Left hindlimb (tissue), 1 donor: Measurements from ENCODE around the gene TTC21A.

Experiments
- DNase-seq: peaks from one replicate; pipeline ENCODE4 v3.0.0-alpha.2; 2018

TTC21A gene

DNA sequence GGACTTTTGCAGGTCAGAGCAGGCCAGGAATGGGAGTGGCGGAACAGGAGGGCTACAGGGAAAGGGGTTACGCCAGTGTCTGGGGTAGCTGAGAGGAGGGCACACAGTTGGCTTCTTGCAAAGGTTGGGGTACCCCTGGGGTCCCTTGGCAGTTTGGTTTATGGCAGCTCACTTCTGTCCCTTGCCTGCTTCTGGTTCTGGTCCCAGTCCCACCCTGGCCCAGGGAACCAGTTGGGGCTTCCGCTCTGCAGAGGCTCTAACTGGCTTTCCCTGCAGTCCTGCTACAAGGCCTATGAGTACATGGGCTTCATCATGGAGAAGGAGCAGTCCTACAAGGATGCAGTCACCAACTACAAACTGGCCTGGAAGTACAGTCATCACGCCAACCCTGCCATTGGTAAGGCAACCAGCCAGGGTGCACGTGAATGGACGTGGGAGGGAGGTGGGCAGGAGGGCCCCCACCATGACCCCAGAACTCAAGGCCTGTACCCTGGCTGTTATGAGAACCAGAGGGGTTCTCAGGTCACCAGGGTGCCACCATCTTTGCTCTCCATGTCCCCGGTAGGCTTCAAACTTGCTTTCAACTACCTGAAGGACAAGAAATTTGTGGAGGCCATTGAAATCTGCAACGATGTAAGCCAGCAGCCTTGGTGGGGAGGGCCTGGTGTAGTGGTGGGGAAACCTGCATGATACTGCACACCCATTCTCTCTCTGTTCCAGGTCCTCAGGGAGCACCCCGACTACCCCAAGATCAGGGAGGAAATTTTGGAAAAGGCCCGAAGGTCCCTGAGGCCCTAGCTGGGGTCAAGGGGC lies 30.7 kb downstream of the TTC21A start:
- DNase-seq: no peak

GRCh38 chr3:39138804-39139415 lies 31.4 kb downstream of the TTC21A start:
- DNase-seq: peak; percentile 81

DNA sequence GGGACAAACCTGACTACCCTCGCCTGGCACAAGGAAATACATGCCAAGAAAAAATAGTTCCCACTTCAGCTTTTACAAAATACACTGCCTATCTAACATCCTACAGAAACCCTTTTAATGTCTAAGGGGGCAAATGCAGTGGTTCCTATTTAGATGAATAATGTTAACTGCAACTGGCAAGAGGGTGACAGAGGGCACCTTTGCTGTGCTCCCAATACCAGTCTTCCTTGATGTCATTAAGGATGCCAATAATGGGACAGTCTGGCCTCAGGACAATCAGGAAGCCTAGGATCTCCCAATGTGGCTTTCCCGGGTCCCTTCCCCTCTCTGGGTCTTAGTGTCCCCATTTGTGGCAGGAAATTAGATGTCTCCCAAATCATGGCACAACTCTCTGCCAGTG lies 32.0 kb downstream of the TTC21A start:
- DNase-seq: no peak

GRCh38 chr3:39140341-39140971 lies 33.0 kb downstream of the TTC21A start:
- DNase-seq: no peak

DNA sequence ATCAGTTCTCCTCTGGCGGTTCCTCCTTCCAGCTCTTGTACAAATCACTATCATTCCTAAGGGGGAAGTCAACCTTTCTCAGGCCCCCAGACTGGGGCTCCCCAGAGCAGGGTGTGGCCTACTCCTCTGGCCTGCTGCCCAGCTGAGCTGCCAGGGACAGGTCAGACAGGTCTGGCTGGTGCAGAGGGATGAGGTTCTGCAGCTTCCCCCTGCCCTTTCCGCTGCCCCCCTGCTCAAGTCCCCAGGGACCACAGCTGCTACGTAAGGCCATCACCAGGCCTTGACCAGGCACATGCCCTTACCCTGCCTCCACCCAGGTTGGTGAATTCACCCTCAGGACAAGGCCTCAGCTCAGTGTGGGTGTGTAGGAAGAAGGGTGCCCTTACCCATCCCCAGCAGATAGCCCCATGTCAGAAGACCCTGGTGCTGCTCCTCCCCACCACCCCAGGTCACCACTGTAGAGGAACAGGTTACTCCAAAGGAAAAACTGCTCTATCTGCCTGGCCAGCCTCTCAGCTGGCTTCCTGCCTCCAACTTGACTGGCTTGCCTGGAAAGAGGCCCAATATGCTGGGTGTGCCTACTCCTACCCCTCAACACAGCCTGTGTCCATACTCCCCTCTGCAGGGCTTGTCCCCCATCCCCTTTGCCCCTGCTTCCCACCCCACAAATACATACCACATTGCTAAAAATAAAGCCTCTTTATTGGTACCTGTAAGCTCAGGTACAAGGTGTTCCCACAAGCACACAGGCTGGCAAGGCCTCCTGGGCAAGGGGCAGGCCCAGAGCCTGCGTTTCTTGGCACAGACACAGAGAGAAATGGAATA lies 33.9 kb downstream of the TTC21A start:
- no peak for DNase-seq

DNA sequence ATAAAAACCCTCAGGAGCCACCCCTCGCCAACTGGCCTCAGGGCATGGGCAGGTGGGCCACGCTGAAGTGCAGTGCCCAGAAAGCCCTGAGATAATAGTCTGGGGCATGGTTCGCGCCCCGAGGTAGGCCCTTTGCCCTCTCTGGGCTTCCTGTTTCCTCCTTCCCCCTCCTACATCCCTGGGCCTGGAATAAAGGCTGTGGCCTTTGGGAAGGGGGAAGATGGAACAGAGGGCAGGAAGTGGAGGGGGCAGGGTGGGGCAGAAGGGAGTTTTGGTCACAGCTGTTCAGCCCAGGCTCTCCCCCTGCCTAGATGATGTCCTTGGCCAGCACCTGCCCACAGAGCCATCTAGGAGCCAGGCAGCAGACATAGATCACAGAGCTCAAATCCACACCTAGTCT lies 34.6 kb downstream of the TTC21A start:
- no peak for DNase-seq

DNA sequence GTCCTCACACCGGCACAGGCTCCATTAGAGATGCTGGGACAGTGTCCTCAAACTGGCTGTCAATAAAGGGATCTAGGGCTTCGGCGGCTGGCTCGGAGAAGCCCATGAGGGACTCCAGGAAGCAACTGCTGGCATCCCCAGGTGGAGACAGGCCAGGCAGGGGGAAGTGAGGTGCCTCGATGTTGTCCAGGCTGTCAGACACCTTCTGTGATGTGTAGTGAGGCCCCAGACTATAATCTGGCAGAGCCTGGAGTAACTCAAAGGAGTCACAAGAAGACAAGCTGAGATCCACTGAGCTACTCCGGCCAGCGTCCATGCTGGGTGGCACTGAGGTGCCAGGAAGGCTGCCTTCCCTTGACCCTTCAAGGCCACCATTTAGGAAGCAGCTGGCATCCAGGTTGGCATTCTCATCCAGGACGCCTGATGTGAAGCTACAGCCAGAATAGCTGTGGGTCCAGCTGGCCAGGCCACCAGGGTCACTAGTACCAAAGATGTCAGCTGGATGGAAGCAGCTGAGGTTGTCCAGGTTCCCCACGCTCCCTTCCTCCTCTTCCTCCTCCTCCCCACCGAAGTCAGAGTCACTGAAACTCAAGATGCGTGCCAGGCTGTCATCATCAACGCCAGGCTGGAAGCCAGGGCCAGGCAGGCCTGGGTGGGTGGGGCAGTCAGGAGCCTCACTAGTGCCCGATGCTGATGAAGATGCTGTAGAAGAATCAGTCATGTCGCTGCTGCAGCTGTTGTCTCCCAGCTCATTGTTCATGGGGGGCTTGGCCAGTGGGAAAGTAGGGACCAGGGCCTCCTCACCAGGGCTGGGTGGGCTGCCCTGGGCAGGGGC lies 35.8 kb downstream of the TTC21A start:
- DNase-seq: no peak

GRCh38 chr3:39144095-39144747 lies 36.7 kb downstream of the TTC21A start:
- no peak for DNase-seq

DNA sequence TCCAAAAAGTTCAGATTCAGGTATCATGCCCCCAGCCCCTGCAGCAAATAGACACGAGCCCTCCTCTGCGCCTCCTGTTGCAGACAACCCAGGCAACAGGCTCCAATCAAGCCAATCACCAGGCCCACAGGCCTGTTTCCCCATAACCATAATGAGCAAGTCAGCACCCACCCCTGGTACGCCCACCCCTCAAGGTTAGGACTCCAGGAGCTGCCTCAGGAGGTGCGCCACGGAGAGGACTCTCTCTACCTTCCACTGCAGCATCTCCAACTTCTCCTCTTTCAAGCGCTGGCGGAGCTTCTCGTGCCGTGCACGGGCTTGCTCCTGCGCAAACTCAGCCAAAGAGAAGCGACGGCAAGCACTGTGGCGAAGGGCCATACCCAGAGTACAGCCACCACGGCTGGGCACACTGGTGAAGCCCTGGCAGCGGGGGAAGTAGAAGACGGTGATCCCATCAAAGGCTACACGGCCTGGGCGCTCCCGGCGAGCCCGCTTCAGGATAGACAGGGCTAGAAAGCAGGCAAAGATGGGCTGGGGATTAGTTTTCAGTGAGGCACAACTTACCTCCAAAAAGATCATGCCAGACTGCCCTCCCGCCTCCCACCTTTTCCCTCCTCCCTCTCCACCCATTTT lies 37.4 kb downstream of the TTC21A start:
- DNase-seq: no peak

DNA sequence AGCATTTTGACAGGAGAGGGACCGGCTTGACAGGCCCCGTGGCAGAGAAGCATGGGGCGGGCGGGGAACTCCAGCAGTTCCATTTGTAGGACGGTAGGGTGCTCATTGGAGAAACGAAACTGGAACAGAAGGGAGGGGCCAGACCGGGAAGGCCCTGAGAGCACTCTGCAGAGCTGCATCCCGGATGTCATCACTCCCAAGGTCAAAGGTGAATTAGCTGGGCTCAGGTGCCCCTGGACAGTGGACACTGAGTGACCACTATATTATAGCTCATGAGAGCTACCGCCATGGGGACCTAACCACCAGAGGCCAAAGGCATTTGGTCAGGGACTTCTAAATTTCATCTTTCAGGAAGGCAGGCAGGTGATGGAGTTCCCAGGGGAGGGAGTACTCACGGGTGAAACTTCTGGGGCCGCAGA lies 38.6 kb downstream of the TTC21A start:
- DNase-seq: no peak

DNA sequence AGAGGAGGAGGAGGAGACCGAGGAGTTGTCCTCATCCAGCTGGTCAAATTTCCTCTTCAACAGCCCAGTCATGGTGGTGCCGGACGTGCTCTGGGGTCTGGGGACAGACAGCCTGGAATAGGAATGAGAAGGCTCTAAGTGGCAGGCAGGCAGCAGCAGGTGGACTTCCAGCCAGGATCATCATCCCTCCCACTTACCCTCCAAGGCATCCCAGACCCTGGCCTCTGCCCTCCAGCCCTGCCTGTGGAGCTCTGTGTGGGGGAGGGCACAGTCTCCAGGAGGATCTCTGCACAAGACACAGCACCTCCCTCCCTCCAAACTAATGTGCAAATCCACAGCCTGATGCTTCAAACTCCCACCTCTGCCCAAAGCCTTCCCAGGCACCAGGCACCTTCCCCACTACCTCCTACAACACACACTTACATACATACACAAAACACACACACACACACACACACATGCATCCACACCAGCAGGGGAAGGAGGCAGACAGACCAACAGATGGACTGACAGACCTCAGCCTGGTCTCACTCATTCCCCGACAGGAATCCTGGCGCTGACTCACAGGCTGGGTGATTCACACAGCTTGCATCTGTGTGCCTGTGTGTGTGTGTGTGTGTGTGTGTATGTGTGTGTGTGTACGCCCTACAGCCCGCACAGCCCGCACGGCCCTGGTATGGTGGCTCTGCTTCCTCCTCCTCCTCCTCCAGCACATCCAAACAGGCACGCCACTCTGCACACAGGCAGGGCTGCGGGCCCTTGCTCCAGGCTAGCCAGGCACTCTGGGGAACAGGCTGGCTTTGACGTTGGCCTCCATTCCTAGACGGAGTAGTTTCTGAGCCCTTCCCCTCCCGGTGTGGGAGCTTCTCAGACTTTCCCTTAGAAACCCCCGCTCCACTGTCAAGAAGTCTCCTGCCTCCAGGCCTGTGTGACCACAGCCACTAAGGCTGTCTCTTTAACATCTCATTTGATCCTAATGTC lies 39.4 kb downstream of the TTC21A start:
- peak; percentile 85 for DNase-seq

DNA sequence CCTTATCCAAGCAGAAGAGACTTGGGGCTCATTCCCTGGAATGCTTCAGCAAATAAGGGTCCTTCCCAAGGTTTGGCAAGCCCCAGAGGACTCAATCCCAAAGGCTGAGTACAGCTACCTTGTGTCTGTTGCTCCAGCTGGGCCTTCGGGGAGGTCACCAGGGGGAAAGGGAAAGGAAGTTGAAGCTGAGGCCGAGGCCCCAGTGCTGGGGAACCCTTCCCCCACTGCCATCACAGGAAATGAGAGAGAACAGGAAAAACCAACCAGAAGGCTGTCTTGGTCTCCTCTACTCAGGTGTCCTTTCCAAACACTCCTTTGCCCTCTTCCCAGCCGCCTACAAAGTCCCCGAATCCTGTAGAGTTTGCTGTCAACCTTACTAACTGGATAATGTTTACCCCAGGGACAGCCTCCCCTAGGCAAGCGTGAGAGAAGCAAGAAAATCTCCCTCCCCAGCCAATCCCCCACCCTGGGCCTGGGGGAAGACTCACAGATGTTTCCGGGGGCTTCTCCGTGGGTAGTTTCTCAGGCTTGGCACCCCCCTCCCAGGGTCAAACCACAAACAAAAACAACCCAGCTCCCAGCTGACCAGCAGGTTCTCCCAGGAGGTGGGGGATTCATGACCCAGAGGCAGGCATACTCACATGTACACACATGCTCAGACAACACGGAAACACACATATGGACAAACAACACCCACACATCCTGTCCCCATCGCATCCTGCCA lies 40.4 kb downstream of the TTC21A start:
- no peak for DNase-seq

DNA sequence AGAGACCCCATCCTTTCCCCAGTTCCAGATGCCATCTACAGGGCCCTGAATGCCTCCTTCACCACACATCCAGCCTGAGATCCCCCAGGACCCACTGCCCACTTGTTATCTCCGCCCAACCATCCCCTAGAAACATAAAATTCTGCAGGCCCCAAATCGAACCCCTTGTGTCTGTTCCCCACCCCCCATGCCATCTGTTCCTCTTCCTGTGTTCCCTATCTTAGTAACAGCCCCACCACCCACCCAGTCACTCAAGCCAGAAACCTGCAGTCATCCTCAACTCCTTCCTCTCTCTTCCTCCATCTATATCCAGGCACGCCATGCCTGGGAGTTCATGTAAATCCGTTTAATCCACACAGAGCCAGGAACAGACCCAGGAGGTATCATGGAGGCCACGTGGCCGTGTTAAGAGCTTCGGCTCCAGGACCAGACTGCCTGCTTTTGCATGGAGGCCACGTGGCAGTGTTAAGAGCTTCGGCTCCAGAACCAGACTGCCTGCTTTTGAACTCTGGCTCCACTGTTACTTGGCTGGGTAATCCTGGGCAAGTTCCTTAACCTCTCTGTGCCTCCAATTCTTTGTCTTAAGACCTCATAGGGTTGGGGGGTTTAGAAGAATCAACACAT lies 41.1 kb downstream of the TTC21A start:
- no peak for DNase-seq

DNA sequence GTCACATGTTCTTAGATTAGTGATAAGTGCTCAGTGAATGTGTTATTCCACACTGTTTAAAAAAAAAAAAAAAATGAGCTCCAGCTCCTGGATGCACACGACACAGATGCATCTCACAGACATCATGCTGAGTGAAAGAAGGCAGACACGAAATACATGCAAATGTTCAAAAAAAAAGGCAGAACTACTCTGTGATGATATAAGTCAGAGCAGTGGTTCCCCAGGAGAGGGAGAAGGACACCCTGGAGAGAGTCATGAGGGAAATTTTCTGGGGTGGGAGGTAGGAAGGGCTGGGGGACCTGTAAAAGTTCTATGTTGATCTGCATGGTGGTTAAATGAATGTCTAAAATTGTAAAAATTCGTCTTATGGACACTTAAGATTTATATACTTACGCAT lies 41.6 kb downstream of the TTC21A start:
- DNase-seq: no peak

DNA sequence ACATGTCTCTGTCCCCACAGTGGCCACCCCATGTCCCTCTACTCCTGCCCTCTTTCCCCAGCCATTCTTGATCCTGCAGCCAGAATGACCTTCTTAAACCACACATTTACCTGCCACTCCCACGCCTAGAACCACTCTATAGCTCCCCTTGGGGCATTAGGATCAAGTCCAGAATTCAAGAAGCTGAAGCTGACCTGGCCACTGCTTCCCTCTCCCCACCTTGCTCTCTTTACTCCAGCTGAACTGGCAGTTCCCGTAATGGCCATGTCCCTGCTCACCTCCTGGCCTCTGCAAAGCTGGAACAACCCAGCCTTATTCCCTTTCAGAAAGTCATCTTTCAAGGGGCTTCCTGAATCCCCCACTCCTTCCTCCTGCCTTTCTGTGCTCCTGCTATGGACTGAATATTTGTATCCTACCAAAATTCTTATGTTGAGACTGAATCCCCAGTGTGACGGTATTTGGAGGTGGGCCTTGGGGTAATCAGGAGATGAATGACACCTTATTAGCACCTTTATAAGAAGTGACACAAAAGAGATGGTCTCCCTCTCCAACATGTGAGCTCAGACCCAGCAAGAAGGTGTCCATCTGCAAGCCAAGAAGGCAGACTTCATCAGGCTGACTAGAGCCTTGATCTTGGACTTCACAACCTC lies 42.1 kb downstream of the TTC21A start:
- no peak for DNase-seq

DNA sequence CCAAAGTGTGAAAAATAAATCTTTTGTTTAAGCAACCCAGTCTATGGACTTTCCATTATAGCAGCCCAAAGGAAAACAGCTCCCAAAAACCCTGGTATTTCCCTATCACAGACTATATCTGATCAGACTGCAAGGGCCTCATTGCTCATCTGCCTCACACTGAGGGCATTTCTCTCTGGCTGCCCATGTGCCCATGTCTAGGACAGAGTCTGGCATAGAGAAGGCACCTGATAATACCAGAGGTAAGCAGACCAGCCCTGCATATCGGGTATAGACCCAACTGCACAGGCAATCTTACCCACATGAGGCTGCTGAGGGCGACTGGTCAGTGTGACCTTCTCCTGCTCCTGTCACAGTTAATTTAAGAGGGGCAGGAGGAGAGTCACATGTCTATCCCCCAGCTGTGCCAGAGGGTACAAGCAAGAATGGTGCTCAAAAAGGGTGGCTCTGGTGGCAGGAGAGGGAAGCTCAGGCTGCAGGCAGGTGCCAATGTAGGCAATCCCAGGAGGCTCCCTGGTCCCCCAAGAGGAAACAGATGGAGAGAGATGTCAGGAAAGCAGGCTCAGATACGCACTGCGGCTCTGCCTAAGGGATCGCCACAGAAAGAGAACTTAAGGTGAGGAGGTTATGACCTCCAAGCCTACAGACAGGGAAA lies 42.8 kb downstream of the TTC21A start:
- no peak for DNase-seq

- peak; percentile 87 for DNase-seq
Observed at GRCh38 chr3:39150803-39151631, 43.5 kb downstream of the TTC21A start.
